Chondrocyte (in vitro differentiated cells): Measurements from ENCODE around the gene CLDND2. TPM values are rescaled to one million over a fixed set of nuclear protein-coding genes. Genes with fewer than 3 reads are reported as not detected.

Experiments
- DNase-seq: peaks from one replicate; pipeline ENCODE4 v3.0.0; 2021; ENCODE audit warnings: mixed read lengths, low spot score
- H3K27ac Mint-ChIP-seq: one replicate; pipeline ENCODE4 v1.8.0; 2021; ENCODE audit warnings: mild to moderate bottlenecking, moderate library complexity, mixed read lengths; ENCODE audit not compliant: unreplicated experiment
- H3K27me3 Mint-ChIP-seq: 2 replicates; pipeline ENCODE4 v1.8.0; 2021; ENCODE audit warnings: low read depth, mixed read lengths
- H3K36me3 Mint-ChIP-seq: 2 replicates; pipeline ENCODE4 v1.8.0; 2021; ENCODE audit warnings: low read depth, mixed read lengths
- H3K4me1 Mint-ChIP-seq: 2 replicates; pipeline ENCODE4 v1.8.0; 2021; ENCODE audit warnings: low read depth, mild to moderate bottlenecking, mixed read lengths
- H3K4me3 Mint-ChIP-seq: one replicate; pipeline ENCODE4 v1.8.0; 2021; ENCODE audit warnings: mild to moderate bottlenecking, moderate library complexity, mixed read lengths; ENCODE audit not compliant: unreplicated experiment
- H3K9me3 Mint-ChIP-seq: 2 replicates; pipeline ENCODE4 v1.8.0; 2021; ENCODE audit warnings: low read depth, mixed read lengths
- CTCF ChIP-seq: fragments of 200-600 bp; sonication (generic); IDR thresholded peaks from 2 replicates; pipeline ENCODE4 v1.5.0; 2021; ENCODE audit warnings: antibody characterized with exemption, mild to moderate bottlenecking, moderate library complexity
- total RNA-seq: library from RNA; stranded (reverse); gene quantifications from 3 replicates; pipeline ENCODE4 v1.2.1, GENCODE V29; 2021

CLDND2 gene
- total RNA-seq, 1 donor from 2014 or later: not detected

DNA sequence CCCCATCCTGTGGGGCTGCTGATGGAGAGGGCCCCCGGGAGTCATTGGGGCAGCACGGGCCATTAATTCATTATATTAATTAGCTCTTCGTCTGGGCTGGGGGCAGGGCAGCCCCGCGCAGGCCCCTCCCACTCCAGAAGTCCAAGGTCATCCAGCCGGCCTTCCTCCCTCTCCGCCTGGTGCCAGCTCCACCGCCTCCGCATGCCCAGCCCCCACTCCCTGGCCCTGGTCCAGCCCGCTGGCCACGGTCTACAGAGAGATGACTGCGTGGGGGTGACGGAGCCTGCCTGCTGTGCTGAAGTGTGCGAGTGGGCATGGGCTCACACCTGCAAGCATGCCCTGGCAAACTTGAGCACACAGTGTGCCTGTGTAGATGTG is 48.5 kb downstream of the CLDND2 start:
- Mint-ChIP-seq H3K4me3 (no peak overlapping the region), H3K36me3 (no peaks in the 10 kb centered on the region), H3K9me3 (peaks cover 3% of the 10 kb centered on the region), H3K4me1 (no peaks in the 10 kb centered on the region), H3K27me3 (peaks cover 20% of the 10 kb centered on the region), H3K27ac (no peak overlapping the region)
- no peak for TF ChIP-seq CTCF
- no peak for DNase-seq

- Mint-ChIP-seq H3K36me3 (no peaks in the 10 kb centered on the region), H3K9me3 (peaks cover 6% of the 10 kb centered on the region), H3K4me1 (no peaks in the 10 kb centered on the region), H3K4me3 (no peak overlapping the region), H3K27ac (no peak overlapping the region), H3K27me3 (peaks cover 20% of the 10 kb centered on the region)
- no peak for DNase-seq
- TF ChIP-seq CTCF: no peak
Observed at GRCh38 chr19:51319649-51320279, 49.0 kb downstream of the CLDND2 start.

- Mint-ChIP-seq H3K27me3 (peaks cover 22% of the 10 kb centered on the region), H3K9me3 (peaks cover 9% of the 10 kb centered on the region), H3K27ac (no peak overlapping the region), H3K36me3 (no peaks in the 10 kb centered on the region), H3K4me1 (no peaks in the 10 kb centered on the region), H3K4me3 (no peak overlapping the region)
- TF ChIP-seq CTCF: no peak
- DNase-seq: no peak
Observed at GRCh38 chr19:51318687-51319648, 49.8 kb downstream of the CLDND2 start.

DNA sequence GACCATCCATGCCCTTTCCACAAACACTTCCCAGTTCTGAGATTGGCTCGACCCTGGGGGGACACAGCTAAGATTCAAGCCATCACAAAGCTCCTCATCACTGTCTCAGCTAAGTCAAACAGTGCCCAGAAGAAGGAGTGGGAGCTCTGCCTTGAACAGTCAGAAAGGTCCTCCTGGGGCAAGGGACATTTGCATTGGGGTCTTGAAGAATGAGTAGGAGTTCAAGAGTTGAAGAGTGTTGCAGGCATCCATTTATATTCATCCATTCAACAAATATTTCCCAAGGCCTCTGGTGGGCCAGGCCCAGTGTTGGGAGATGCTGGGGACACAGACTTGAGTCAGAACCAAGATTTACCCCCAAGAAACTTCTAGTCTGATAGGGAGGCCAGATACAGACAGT is 50.8 kb downstream of the CLDND2 start:
- H3K36me3 Mint-ChIP-seq: no peaks in the 10 kb centered on the region
- H3K4me1 Mint-ChIP-seq: no peaks in the 10 kb centered on the region
- TF ChIP-seq CTCF: no peak
- DNase-seq: no peak
- no peak overlapping the region for H3K4me3 Mint-ChIP-seq
- peaks cover 22% of the 10 kb centered on the region for H3K27me3 Mint-ChIP-seq
- peaks cover 9% of the 10 kb centered on the region for H3K9me3 Mint-ChIP-seq
- no peak overlapping the region for H3K27ac Mint-ChIP-seq

- Mint-ChIP-seq H3K4me1 (peaks cover under 1% of the 10 kb centered on the region), H3K9me3 (peaks cover 9% of the 10 kb centered on the region), H3K27ac (no peak overlapping the region), H3K4me3 (no peak overlapping the region), H3K36me3 (no peaks in the 10 kb centered on the region), H3K27me3 (peaks cover 20% of the 10 kb centered on the region)
- no peak for TF ChIP-seq CTCF
- DNase-seq: no peak
Observed at GRCh38 chr19:51317376-51317775, 51.4 kb downstream of the CLDND2 start.

Other genes with a start within 250 kb of the CLDND2 start
- not detected in 3 replicates for gene SIGLEC9, start 244.1 kb downstream of the CLDND2 start, total RNA-seq
- gene SIGLEC7, start 226.7 kb downstream of the CLDND2 start, total RNA-seq: not detected in 3 replicates
- gene CD33, start 143.9 kb downstream of the CLDND2 start, total RNA-seq: not detected in 3 replicates
- gene SIGLECL1, start 117.9 kb downstream of the CLDND2 start, total RNA-seq: not detected in 3 replicates
- gene IGLON5, start 57.4 kb downstream of the CLDND2 start, total RNA-seq: 0.07 TPM in 1 of 3 replicates, not detected in the others
- gene VSIG10L, start 26.9 kb downstream of the CLDND2 start, total RNA-seq: 4.9 to 5.5 TPM (median 5.4 TPM) in 3 replicates
- gene ETFB, start 2.6 kb downstream of the CLDND2 start, total RNA-seq: 43.7 to 56.6 TPM (median 49.6 TPM) in 3 replicates
- gene NKG7, start 3.7 kb upstream of the CLDND2 start, total RNA-seq: not detected in 3 replicates
- gene LIM2, start 19.0 kb upstream of the CLDND2 start, total RNA-seq: not detected in 3 replicates
- not detected in 3 replicates for gene C19orf84, start 21.6 kb upstream of the CLDND2 start, total RNA-seq
- not detected in 3 replicates for gene SIGLEC10, start 48.6 kb upstream of the CLDND2 start, total RNA-seq
- not detected in 3 replicates for gene SIGLEC8, start 89.5 kb upstream of the CLDND2 start, total RNA-seq
- gene CEACAM18, start 109.5 kb upstream of the CLDND2 start, total RNA-seq: not detected in 3 replicates
- gene SIGLEC12, start 132.8 kb upstream of the CLDND2 start, total RNA-seq: not detected in 3 replicates
- gene SIGLEC6, start 162.7 kb upstream of the CLDND2 start, total RNA-seq: not detected in 3 replicates
- 6.3 to 14.3 TPM (median 8.9 TPM) in 3 replicates for gene ZNF175, start 202.3 kb upstream of the CLDND2 start, total RNA-seq